Measurements from ENCODE around the gene DLEU7.

The DLEU7 gene

GRCh38 chr13:50873991-50874390 is 30.5 kb upstream of the DLEU7 start:
- Histone ChIP-seq H3K9me2 (replicated peaks; ENCODE audit: low read depth, low read length) (no peaks in the 10 kb centered on the region), H3K4me2 (ENCODE audit: low read depth, low read length, poor library complexity, severe bottlenecking) (no peak overlapping the region), H3K4me3 (ENCODE audit: low read length, poor library complexity, severe bottlenecking) (no peak overlapping the region), H3K9me3 (ENCODE audit: insufficient read depth, low read depth, low read length) (no peaks in the 10 kb centered on the region), H3F3A (ENCODE audit: low read depth) (no peaks in the 10 kb centered on the region), H3K9ac (ENCODE audit: low read depth, low read length, poor library complexity, severe bottlenecking) (no peak overlapping the region), H3K36me3 (ENCODE audit: insufficient read depth, low read length) (no peaks in the 10 kb centered on the region), H3K27me3 (ENCODE audit: insufficient read depth, low read length, poor library complexity, severe bottlenecking) (no peaks in the 10 kb centered on the region), H3K79me2 (ENCODE audit: insufficient read depth, low read length) (no peaks in the 10 kb centered on the region), H3K4me1 (ENCODE audit: insufficient read depth, low read length, poor library complexity, severe bottlenecking) (peaks cover 6% of the 10 kb centered on the region), H2AFZ (ENCODE audit: low read length) (no peak overlapping the region), H4K20me1 (ENCODE audit: insufficient read depth, low read length, poor library complexity, severe bottlenecking) (no peaks in the 10 kb centered on the region)
- no peak for TF ChIP-seq CTCF (conservative IDR thresholded peaks at IDR 0.05; ENCODE audit: low read length)
- TF ChIP-seq EZH2phosphoT487 (IDR thresholded peaks at IDR 0.05; ENCODE audit: borderline replicate concordance), result no peak

GRCh38 chr13:50873467-50873866 is 30.0 kb upstream of the DLEU7 start:
- Histone ChIP-seq H3K4me2 (ENCODE audit: low read depth, low read length, poor library complexity, severe bottlenecking) (no peak overlapping the region), H2AFZ (ENCODE audit: low read length) (no peak overlapping the region), H3K4me1 (ENCODE audit: insufficient read depth, low read length, poor library complexity, severe bottlenecking) (peaks cover 6% of the 10 kb centered on the region), H3K9me3 (ENCODE audit: insufficient read depth, low read depth, low read length) (no peaks in the 10 kb centered on the region), H3K27me3 (ENCODE audit: insufficient read depth, low read length, poor library complexity, severe bottlenecking) (no peaks in the 10 kb centered on the region), H3F3A (ENCODE audit: low read depth) (no peaks in the 10 kb centered on the region), H3K9ac (ENCODE audit: low read depth, low read length, poor library complexity, severe bottlenecking) (no peak overlapping the region), H3K4me3 (ENCODE audit: low read length, poor library complexity, severe bottlenecking) (no peak overlapping the region), H3K9me2 (replicated peaks; ENCODE audit: low read depth, low read length) (no peaks in the 10 kb centered on the region), H4K20me1 (ENCODE audit: insufficient read depth, low read length, poor library complexity, severe bottlenecking) (no peaks in the 10 kb centered on the region), H3K36me3 (ENCODE audit: insufficient read depth, low read length) (no peaks in the 10 kb centered on the region), H3K79me2 (ENCODE audit: insufficient read depth, low read length) (no peaks in the 10 kb centered on the region)
- no peak for TF ChIP-seq CTCF (conservative IDR thresholded peaks at IDR 0.05; ENCODE audit: low read length)
- no peak for TF ChIP-seq EZH2phosphoT487 (IDR thresholded peaks at IDR 0.05; ENCODE audit: borderline replicate concordance)

- Histone ChIP-seq H3K9ac (ENCODE audit: low read depth, low read length, poor library complexity, severe bottlenecking) (no peak overlapping the region), H3K36me3 (ENCODE audit: insufficient read depth, low read length) (no peaks in the 10 kb centered on the region), H3K9me2 (replicated peaks; ENCODE audit: low read depth, low read length) (no peaks in the 10 kb centered on the region), H3K9me3 (ENCODE audit: insufficient read depth, low read depth, low read length) (no peaks in the 10 kb centered on the region), H3F3A (ENCODE audit: low read depth) (no peaks in the 10 kb centered on the region), H3K4me1 (ENCODE audit: insufficient read depth, low read length, poor library complexity, severe bottlenecking) (peaks cover 14% of the 10 kb centered on the region), H3K4me2 (ENCODE audit: low read depth, low read length, poor library complexity, severe bottlenecking) (no peak overlapping the region), H4K20me1 (ENCODE audit: insufficient read depth, low read length, poor library complexity, severe bottlenecking) (no peaks in the 10 kb centered on the region), H3K27me3 (ENCODE audit: insufficient read depth, low read length, poor library complexity, severe bottlenecking) (no peaks in the 10 kb centered on the region), H3K79me2 (ENCODE audit: insufficient read depth, low read length) (no peaks in the 10 kb centered on the region), H2AFZ (ENCODE audit: low read length) (no peak overlapping the region), H3K4me3 (ENCODE audit: low read length, poor library complexity, severe bottlenecking) (no peak overlapping the region)
- no peak for TF ChIP-seq EZH2phosphoT487 (IDR thresholded peaks at IDR 0.05; ENCODE audit: borderline replicate concordance)
- no peak for TF ChIP-seq CTCF (conservative IDR thresholded peaks at IDR 0.05; ENCODE audit: low read length)
Observed at GRCh38 chr13:50871405-50871804, 27.9 kb upstream of the DLEU7 start.
